GM19099 (cell line): ENCODE results near the gene SHOC2.

Source experiments
- POLR2A ChIP-seq: IDR thresholded peaks from 3 replicates; pipeline ENCODE4 v1.6.1; 2011; ENCODE audit warnings: low read depth; ENCODE audit not compliant: insufficient read length; ENCODE audit errors: extremely low read depth

SHOC2 gene

DNA sequence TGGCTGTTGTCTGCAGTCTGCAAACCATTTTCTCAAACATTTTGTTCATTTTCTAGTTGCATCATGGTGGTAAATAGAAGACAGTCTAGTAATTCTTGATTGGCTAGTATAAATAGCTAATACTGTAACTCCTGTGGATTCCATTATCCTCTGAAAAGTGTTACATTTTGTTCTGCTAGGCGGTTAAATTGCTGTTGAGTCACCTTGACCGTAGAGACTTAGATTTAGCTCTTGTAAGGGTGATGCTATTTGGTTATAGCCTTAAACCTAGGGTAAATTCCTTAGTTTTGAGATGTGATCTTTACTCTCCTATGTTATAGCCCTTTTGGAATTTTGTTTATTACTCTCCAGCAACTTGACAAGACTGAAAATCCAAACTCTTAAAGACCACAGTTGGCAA is 58.8 kb downstream of the SHOC2 start:
- no peak for TF ChIP-seq POLR2A

DNA sequence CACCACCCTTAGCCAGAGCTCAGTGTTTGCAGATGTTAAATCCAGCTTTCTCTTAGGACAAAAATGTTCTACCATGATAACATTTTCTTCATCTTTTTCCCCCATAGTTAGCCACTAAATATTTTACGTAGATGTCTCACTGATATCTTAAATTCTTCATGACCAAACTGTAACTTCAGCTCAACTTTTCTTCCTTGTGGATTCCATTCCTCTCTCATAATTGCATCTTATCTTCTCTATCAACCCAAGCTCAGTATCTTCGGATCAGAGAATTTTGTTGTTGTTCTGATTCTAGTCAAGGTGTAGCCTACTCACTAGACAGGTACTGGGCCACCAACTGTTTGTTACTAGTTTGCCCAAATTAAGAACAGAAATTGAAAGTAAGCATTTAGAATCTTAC is 60.2 kb downstream of the SHOC2 start:
- TF ChIP-seq POLR2A: no peak

DNA sequence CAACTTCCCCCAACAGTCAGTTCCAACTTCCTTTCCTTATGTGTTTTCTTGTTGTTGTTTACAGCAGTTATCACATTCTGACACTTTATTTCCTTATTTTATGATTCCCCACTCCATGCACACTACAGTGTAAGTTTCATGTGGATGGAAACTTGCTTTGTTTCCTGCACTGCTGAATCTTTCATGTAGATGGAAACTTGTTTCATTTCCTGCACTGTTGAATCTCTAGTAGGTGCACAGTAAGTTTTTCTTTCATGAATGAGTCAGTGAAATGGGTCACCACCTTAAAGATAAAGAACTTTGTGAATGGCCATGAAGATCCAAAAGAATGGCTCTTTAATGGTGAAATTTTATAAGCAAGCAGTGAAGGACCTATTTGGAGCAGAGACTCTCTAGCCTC is 61.4 kb downstream of the SHOC2 start:
- no peak for TF ChIP-seq POLR2A

- TF ChIP-seq POLR2A: no peak
Measured at GRCh38 chr10:110983466-110983865, 64.1 kb downstream of the SHOC2 start.

DNA sequence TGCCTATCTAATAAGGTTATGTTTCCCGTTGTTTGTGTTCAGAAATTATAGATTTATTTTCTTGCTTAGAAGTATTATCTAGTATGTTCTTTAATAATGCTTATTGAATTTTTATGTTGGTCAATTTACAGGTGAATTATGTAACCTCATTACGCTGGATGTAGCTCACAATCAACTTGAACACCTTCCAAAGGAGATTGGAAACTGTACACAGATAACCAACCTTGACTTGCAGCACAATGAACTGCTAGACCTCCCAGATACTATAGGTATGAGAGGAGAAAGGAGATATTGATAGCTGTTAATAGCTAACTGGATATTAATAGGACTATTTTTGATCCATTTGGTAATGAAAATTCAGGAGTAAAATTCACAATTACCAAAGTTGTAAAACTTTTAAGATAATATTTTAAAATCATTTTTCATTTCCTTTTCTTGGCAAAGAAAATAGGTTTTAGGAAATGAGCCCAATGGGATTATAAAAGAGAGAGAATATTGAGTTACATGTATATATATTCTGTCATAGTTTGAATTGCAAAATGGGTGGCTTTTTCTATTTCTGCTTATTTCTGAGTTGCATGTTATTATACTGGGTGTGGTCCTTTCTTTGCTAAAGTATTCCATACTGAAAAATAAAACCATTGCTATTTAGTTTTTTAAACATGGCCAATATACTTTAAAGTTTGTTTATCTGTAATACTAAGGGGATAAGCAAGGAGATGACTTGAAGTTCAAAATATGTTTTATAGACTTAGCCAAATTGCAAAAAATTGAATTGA is 66.3 kb downstream of the SHOC2 start:
- TF ChIP-seq POLR2A: no peak

DNA sequence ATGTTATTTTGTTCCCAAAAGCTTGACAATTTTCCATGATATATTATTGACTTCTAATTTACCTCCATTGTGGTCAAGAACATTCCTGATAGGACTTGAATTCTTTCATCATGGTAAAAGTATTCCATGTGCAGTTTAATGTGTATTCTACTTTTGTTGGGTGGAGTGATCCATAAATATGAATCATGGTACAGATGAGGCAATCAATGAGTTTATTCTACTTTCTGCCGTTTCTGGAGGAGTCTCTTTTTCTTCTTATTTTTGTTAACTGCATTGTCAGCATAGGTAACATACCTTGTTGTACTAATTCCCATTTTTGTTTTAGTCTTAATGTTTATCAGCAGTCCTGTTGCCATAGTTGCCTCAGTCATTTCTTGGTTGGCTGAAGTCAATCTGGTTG is 69.6 kb downstream of the SHOC2 start:
- TF ChIP-seq POLR2A: no peak

DNA sequence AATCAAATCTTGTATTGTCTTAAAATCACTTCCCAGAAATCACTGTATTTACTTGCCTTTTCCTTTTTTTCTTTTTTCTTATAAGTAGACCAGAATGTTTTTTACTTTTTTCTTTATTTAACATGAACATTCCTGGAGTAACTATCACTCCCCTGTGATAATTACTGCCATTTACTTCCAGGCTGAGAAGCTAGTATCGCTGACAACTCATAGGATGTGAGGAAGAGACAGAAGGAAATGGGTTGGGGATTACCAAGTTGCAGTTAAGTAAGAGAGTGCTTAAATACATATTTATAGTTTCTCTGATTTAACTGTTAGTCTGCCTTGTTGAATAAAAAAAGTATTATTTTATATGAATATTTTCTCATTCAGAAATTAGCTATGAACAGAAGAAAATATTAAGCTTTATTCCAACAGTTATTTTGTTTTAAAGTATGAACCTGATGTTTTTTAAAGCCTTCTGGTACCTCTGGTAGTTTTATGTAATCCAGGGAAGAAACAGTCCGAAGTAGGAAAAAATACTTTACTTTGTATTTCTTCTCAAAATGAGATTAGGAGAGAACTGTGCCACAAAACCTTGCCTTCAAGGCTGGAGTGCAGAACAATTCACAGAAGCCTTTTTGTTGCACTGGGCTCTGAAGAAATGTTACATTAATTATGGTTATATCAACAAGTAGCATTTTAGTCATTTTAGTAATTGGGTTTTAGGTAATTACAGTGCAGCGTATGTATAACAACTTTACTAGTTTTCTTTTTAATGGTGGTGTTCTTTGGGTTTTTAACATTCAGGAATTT is 72.8 kb downstream of the SHOC2 start:
- TF ChIP-seq POLR2A: no peak

- no peak for TF ChIP-seq POLR2A
Measured at GRCh38 chr10:110993024-110993693, 73.8 kb downstream of the SHOC2 start.

- no peak for TF ChIP-seq POLR2A
Measured at GRCh38 chr10:110994406-110995086, 75.1 kb downstream of the SHOC2 start.

- no peak for TF ChIP-seq POLR2A
Measured at GRCh38 chr10:110995301-110995700, 75.9 kb downstream of the SHOC2 start.

DNA sequence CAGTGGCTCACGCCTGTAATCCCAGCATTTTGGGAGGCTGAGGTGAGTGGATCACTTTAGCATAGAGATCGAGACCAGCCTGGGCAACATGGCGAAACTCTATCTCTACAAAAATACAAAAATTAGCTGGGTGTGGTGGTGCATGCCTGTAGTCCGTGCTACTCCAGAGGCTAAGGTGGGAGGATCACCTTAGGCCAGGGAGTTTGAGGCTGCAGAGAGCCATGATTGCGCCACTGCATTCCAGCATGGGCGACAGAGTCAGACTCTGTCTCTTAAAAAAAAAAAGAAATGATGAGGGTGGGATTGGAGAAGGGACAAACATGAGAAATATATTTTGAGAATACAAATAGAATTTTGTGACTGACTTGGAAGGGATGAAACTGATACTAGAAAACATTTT is 76.9 kb downstream of the SHOC2 start:
- TF ChIP-seq POLR2A: no peak

GRCh38 chr10:111004016-111004415 is 84.6 kb downstream of the SHOC2 start:
- no peak for TF ChIP-seq POLR2A

GRCh38 chr10:111007486-111007885 is 88.1 kb downstream of the SHOC2 start:
- no peak for TF ChIP-seq POLR2A

GRCh38 chr10:111015181-111015580 is 95.8 kb downstream of the SHOC2 start:
- no peak for TF ChIP-seq POLR2A

GRCh38 chr10:111017098-111017497 is 97.7 kb downstream of the SHOC2 start:
- no peak for TF ChIP-seq POLR2A
